ENCODE measurements around the gene PCDH9. TPM values are rescaled to one million over a fixed set of nuclear protein-coding genes. Genes with fewer than 3 reads are reported as not detected.

PCDH9 gene
- total RNA-seq, 1 donor from 2014 or later: 5.1 TPM

DNA sequence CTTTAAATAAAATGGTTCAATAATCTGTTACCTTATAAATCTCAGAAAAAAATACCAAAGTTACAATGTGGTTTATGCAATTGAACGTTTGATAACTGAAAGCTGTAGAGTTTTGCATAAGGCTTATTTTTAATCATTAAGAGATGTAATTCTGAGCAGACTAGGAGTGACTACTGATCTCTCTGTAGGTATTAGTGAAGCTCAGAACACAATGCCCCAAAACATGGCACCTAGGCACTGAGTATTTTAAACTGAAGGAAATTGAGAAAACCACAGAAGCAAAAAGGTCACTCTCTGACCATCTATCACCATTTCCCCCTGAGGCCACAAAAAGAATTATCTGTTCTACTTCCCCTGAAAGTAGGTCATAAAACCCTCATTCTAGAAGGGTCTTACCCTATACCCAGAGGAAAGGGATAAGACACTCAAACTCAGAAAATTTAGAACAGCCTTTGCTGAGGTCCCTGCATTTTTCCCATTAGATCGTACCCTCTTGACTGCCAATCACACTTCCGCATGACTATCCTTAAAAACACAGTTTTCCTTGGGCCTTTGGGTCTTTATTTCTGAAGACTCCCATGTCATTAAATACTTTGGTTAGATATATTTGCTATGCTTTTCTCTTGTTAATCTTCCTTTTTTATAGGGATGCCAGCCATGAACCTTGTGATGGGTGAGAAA, 158.1 kb downstream of the PCDH9 start:
- Histone ChIP-seq H3K4me3 (no peak overlapping the region), H3K36me3 (no peaks in the 10 kb centered on the region), H3K27ac (no peak overlapping the region), H3K4me1 (no peaks in the 10 kb centered on the region), H3K9me3 (no peaks in the 10 kb centered on the region), H3K27me3 (no peaks in the 10 kb centered on the region)
- ATAC-seq: no peak
- TF ChIP-seq, protein P1, sequence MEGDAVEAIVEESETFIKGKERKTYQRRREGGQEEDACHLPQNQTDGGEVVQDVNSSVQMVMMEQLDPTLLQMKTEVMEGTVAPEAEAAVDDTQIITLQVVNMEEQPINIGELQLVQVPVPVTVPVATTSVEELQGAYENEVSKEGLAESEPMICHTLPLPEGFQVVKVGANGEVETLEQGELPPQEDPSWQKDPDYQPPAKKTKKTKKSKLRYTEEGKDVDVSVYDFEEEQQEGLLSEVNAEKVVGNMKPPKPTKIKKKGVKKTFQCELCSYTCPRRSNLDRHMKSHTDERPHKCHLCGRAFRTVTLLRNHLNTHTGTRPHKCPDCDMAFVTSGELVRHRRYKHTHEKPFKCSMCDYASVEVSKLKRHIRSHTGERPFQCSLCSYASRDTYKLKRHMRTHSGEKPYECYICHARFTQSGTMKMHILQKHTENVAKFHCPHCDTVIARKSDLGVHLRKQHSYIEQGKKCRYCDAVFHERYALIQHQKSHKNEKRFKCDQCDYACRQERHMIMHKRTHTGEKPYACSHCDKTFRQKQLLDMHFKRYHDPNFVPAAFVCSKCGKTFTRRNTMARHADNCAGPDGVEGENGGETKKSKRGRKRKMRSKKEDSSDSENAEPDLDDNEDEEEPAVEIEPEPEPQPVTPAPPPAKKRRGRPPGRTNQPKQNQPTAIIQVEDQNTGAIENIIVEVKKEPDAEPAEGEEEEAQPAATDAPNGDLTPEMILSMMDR (IDR thresholded peaks at IDR 0.05): no peak
- DNase-seq: no peak
- intact Hi-C loops (cut with DNase I): no loop called here

DNA sequence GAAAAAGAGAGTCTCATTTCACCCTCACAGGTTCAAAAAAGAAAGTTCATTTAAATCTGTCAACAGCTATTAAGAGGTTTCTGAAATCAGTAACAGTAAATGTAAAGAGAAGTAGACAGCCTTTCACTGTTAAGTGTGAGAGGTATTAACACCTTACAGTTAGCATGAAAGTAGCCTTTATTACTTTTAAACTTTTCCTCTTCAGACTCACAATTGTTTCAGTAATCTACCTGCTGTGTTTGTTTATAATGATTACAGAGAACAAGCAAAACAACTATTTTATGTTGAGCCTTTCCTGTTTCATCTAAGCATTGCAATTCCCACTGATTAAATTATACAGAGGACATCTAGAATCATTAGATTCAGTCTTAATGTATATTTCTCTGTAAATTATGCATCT, 159.8 kb downstream of the PCDH9 start:
- no peak for ATAC-seq
- no peaks in the 10 kb centered on the region for H3K27me3 ChIP-seq
- H3K4me3 ChIP-seq: no peak overlapping the region
- H3K27ac ChIP-seq: no peak overlapping the region
- no peaks in the 10 kb centered on the region for H3K36me3 ChIP-seq
- no peaks in the 10 kb centered on the region for H3K9me3 ChIP-seq
- intact Hi-C loops (cut with DNase I): no loop called here
- no peak for DNase-seq
- H3K4me1 ChIP-seq: no peaks in the 10 kb centered on the region
- TF ChIP-seq, protein P1 (IDR thresholded peaks at IDR 0.05): no peak

GRCh38 chr13:67069117-67069767, 160.9 kb downstream of the PCDH9 start:
- intact Hi-C loops (cut with DNase I): no loop called here
- Histone ChIP-seq H3K36me3 (no peaks in the 10 kb centered on the region), H3K4me3 (no peak overlapping the region), H3K27me3 (no peaks in the 10 kb centered on the region), H3K27ac (no peak overlapping the region), H3K9me3 (no peaks in the 10 kb centered on the region), H3K4me1 (no peaks in the 10 kb centered on the region)
- TF ChIP-seq, protein P1 (IDR thresholded peaks at IDR 0.05): no peak
- ATAC-seq (no peak), DNase-seq (no peak)

DNA sequence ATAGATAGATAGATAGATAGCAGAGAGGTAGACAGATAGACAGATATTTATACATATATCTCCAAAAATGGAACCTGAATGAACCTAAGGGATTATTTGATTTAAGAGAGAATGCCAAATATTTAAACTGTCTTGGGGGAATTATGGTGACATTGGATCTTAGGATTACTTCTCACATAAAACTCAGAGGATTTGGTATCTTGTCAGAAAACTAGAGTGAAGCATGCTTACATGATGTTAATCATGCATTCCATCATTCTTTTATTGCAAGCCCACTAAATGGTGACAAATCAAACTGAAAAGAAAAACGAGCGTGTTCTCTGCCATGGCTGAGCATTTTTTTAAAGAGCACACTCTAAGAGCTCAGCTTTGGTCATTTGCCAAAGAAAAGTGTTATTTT, 165.2 kb downstream of the PCDH9 start:
- Histone ChIP-seq H3K4me1 (no peaks in the 10 kb centered on the region), H3K36me3 (no peaks in the 10 kb centered on the region), H3K27me3 (no peaks in the 10 kb centered on the region), H3K9me3 (no peaks in the 10 kb centered on the region), H3K4me3 (no peak overlapping the region), H3K27ac (no peak overlapping the region)
- ATAC-seq (no peak), DNase-seq (no peak)
- TF ChIP-seq, protein P1 (IDR thresholded peaks at IDR 0.05): no peak
- intact Hi-C loops (cut with DNase I): no loop called here

- Histone ChIP-seq H3K4me1 (no peaks in the 10 kb centered on the region), H3K27me3 (no peaks in the 10 kb centered on the region), H3K36me3 (no peaks in the 10 kb centered on the region), H3K27ac (no peak overlapping the region), H3K4me3 (no peak overlapping the region), H3K9me3 (no peaks in the 10 kb centered on the region)
- ATAC-seq (no peak), DNase-seq (no peak)
- TF ChIP-seq, protein P1 (IDR thresholded peaks at IDR 0.05): no peak
- intact Hi-C loops (cut with DNase I): no loop called here
These were observed 167.1 kb downstream of the PCDH9 start for GRCh38 chr13:67063036-67063435.
